IMR-90 (cell line): ENCODE results near the gene PKP4. TPM values are rescaled to one million over a fixed set of nuclear protein-coding genes. Genes with fewer than 3 reads are reported as not detected.

Source experiments
- ATAC-seq: fragments of 200-7000 bp; cut with Tn5 transposase; 2 replicates; pipeline ENCODE4 v1.9.1; 2020; ENCODE audit warnings: low read depth, mild to moderate bottlenecking, moderate library complexity
- BruUV-seq: library from RNA; stranded (reverse); fragments of 400-500 nt; replicated peaks from 2 replicates; lab custom pipeline; 2021; lab: Mats Ljungman, UMichigan
- CTCF ChIA-PET: fragments of 300-600 bp; formaldehyde crosslinking; extraction: SDS; loops from one replicate; lab custom pipeline; 2021; ENCODE audit warnings: antibody characterized with exemption; lab: Yijun Ruan, JAX
- POLR2A ChIA-PET: fragments of 300-600 bp; sonication (Branson Sonifier 250); formaldehyde crosslinking; loops from one replicate; lab custom pipeline; 2022; ENCODE audit warnings: antibody characterized with exemption; ENCODE audit not compliant: unreplicated experiment; lab: Charles Lee
- DNase-seq: peaks from one replicate; pipeline ENCODE4 v3.0.0; 2013
- H2AFZ ChIP-seq: replicated peaks from 2 replicates; pipeline ENCODE3; 2013; ENCODE audit warnings: low read length, mild to moderate bottlenecking; ENCODE audit not compliant: poor library complexity
- H2AK5ac ChIP-seq: 2 replicates; pipeline ENCODE4 v1.6.1; 2013; ENCODE audit warnings: low read depth, low read length, inconsistent platforms
- H2AK9ac ChIP-seq: replicated peaks from 2 replicates; pipeline ENCODE3; 2013; ENCODE audit warnings: mild to moderate bottlenecking, low read depth, low read length, moderate library complexity; ENCODE audit not compliant: poor library complexity
- H2BK120ac ChIP-seq: 2 replicates; pipeline ENCODE4 v1.6.1; 2013; ENCODE audit warnings: low read depth, low read length, inconsistent platforms
- H2BK15ac ChIP-seq: 3 replicates; pipeline ENCODE4 v1.6.1; 2013; ENCODE audit warnings: low read depth, low read length, inconsistent platforms
- H2BK20ac ChIP-seq: 2 replicates; pipeline ENCODE4 v1.6.1; 2013; ENCODE audit warnings: low read depth, mild to moderate bottlenecking, inconsistent platforms, low read length, moderate library complexity
- H2BK5ac ChIP-seq: 2 replicates; pipeline ENCODE4 v1.6.1; 2013; ENCODE audit warnings: mild to moderate bottlenecking, low read depth, low read length, inconsistent platforms; ENCODE audit not compliant: poor library complexity, severe bottlenecking
- H3K14ac ChIP-seq: replicated peaks from 2 replicates; pipeline ENCODE4 v1.6.1; 2013; ENCODE audit warnings: low read depth, low read length, inconsistent platforms
- H3K18ac ChIP-seq: 2 replicates; pipeline ENCODE4 v1.6.1; 2013; ENCODE audit warnings: low read depth, low read length, control low read depth
- H3K23ac ChIP-seq: 2 replicates; pipeline ENCODE4 v1.6.1; 2013; ENCODE audit warnings: low read depth, low read length, inconsistent platforms
- H3K27ac ChIP-seq: 2 replicates; pipeline ENCODE4 v1.5.1; 2013; ENCODE audit warnings: mild to moderate bottlenecking, control low read depth, low read length; ENCODE audit not compliant: insufficient read depth
- H3K27me3 ChIP-seq: 2 replicates; pipeline ENCODE4 v1.6.1; 2013; ENCODE audit warnings: low read length; ENCODE audit not compliant: control insufficient read depth, insufficient read depth
- H3K36me3 ChIP-seq: 2 replicates; pipeline ENCODE4 v1.6.1; 2013; ENCODE audit warnings: low read length, mixed read lengths; ENCODE audit not compliant: control insufficient read depth, insufficient read depth
- H3K4ac ChIP-seq: 2 replicates; pipeline ENCODE4 v1.6.1; 2013; ENCODE audit warnings: low read depth, low read length, inconsistent platforms
- H3K4me1 ChIP-seq: 2 replicates; pipeline ENCODE4 v1.6.1; 2013; ENCODE audit warnings: low read length, mixed read lengths; ENCODE audit not compliant: control insufficient read depth, insufficient read depth
- H3K4me2 ChIP-seq: 2 replicates; pipeline ENCODE4 v1.6.1; 2013; ENCODE audit warnings: low read depth, mild to moderate bottlenecking, control low read depth, low read length, moderate library complexity
- H3K4me3 ChIP-seq: 2 replicates; pipeline ENCODE4 v1.5.1; 2013; ENCODE audit warnings: low read depth, mild to moderate bottlenecking, control low read depth, low read length, moderate library complexity; ENCODE audit not compliant: insufficient read depth
- H3K56ac ChIP-seq: 2 replicates; pipeline ENCODE4 v1.6.1; 2013; ENCODE audit warnings: low read length, inconsistent platforms; ENCODE audit not compliant: insufficient read depth; ENCODE audit errors: extremely low read depth
- H3K79me1 ChIP-seq, 2 experiments: 2 replicates each; pipeline ENCODE4 v1.6.1; 2013; ENCODE audit warnings: low read length in 2 of 2, inconsistent platforms in 1 of 2, low read depth in 1 of 2
- H3K9ac ChIP-seq: 2 replicates; pipeline ENCODE4 v1.6.1; 2013; ENCODE audit warnings: low read depth, low read length, control low read depth
- H3K9me1 ChIP-seq: 2 replicates; pipeline ENCODE4 v1.6.1; 2013; ENCODE audit warnings: low read length, inconsistent platforms; ENCODE audit not compliant: insufficient read depth
- H3K9me3 ChIP-seq: 2 replicates; pipeline ENCODE4 v1.6.1; 2013; ENCODE audit warnings: low read length; ENCODE audit not compliant: control insufficient read depth, insufficient read depth
- H4K20me1 ChIP-seq: 2 replicates; pipeline ENCODE4 v1.6.1; 2013; ENCODE audit warnings: low read length, inconsistent platforms; ENCODE audit not compliant: insufficient read depth
- H4K5ac ChIP-seq: 2 replicates; pipeline ENCODE4 v1.6.1; 2013; ENCODE audit warnings: mild to moderate bottlenecking, low read depth, low read length, control low read depth
- H4K8ac ChIP-seq, 2 experiments: 2 replicates each; pipeline ENCODE4 v1.6.1; 2013; ENCODE audit warnings: low read depth in 2 of 2, low read length in 2 of 2, control low read depth in 1 of 2, inconsistent platforms in 1 of 2
- H4K91ac ChIP-seq: 2 replicates; pipeline ENCODE4 v1.6.1; 2013; ENCODE audit warnings: low read depth, low read length, inconsistent platforms; ENCODE audit not compliant: insufficient read depth
- MAZ ChIP-seq: IDR thresholded peaks from 2 replicates; pipeline ENCODE4 v1.6.1; 2012; ENCODE audit warnings: low read depth, mild to moderate bottlenecking, low read length, improper control_type of control experiment, moderate library complexity, borderline replicate concordance
- RCOR1 ChIP-seq: IDR thresholded peaks from 2 replicates; pipeline ENCODE4 v1.6.1; 2012; ENCODE audit warnings: mild to moderate bottlenecking, low read length, improper control_type of control experiment; ENCODE audit not compliant: insufficient replicate concordance
- USF2 ChIP-seq: fragments of 150-350 bp; IDR thresholded peaks from 2 replicates; pipeline ENCODE4 v1.6.1; 2017; ENCODE audit warnings: mild to moderate bottlenecking, antibody characterized with exemption, low read length, low read depth
- WGBS, 2 experiments: methylation state at CpG; one replicate each; pipeline versions ENCODE4 v1.1.5 to v1.1.7; 2013; ENCODE audit warnings: missing lambda C conversion rate in 2 of 2; ENCODE audit not compliant: insufficient read length in 1 of 2; ENCODE audit errors: extremely low coverage in 2 of 2; 5-methylcytosine and 5-hydroxymethylcytosine counted together
- dilution Hi-C: fragments of 300-500 bp; cut with HindIII; formaldehyde crosslinking; loops from one replicate; pipeline ENCODE4 v1.14.3; 2018; ENCODE audit warnings: low sequenced_read_pairs; ENCODE audit not compliant: unreplicated experiment
- in situ Hi-C: fragments of 300-500 bp; cut with MboI; formaldehyde crosslinking; loops from 3 replicates; pipeline ENCODE4 v1.14.3; 2019; ENCODE audit warnings: low sequenced_read_pairs, inconsistent platforms, mixed read lengths
- intact Hi-C: fragments of 100-400 bp; cut with micrococcal nuclease; formaldehyde crosslinking; loops from 2 replicates; pipeline ENCODE4 v1.10.0; 2022
- polyA plus RNA-seq, 3 experiments: library from polyadenylated mRNA; depleted of rRNA; stranded (reverse); fragments of >200 nt; gene quantifications; 2 replicates each; pipeline ENCODE4 v1.2.3, GENCODE V29; 2012; ENCODE audit warnings: low replicate concordance in 1 of 3
- total RNA-seq: library from RNA; depleted of rRNA; stranded (reverse); fragments of >200 nt; gene quantifications from 2 replicates; pipeline ENCODE4 v1.2.3, GENCODE V29; 2012

Gene PKP4
- total and polyA plus RNA-seq, 2 of the 4 experiments (the other 2 are of a cell fraction): 20.1 to 37.8 TPM

- H2AK5ac ChIP-seq: no peak overlapping the region
- DNase-seq: no peak
- no peak overlapping the region for H3K23ac ChIP-seq
- H3K9ac ChIP-seq: no peak overlapping the region
- H2BK20ac ChIP-seq: no peak overlapping the region
- no peak overlapping the region for H3K27ac ChIP-seq
- WGBS, 2 experiments: 100% methylated on average over 3 of the region's 5 CpGs; no CpG with 5 or more reads in 1 of the 2 experiments
- H2AK9ac ChIP-seq: no peak overlapping the region
- H3K4me1 ChIP-seq: peaks cover 2% of the 10 kb centered on the region
- H4K8ac ChIP-seq: no peak overlapping the region
- CTCF ChIA-PET: no interaction called here
- H3K14ac ChIP-seq: no peak overlapping the region
- H3K56ac ChIP-seq: no peak overlapping the region
- H2BK15ac ChIP-seq: no peak overlapping the region
- POLR2A ChIA-PET: no interaction called here
- no peaks in the 10 kb centered on the region for H3K9me3 ChIP-seq
- intact Hi-C loops: no loop called here
- 0 out of 2 replicates have a peak, but pooled peaks cover 3% of the 10 kb centered on the region for H3K36me3 ChIP-seq
- no peak overlapping the region for H4K91ac ChIP-seq
- dilution Hi-C loops: no loop called here
- no peak overlapping the region for H3K4ac ChIP-seq
- H4K20me1 ChIP-seq: no peaks in the 10 kb centered on the region
- H2AFZ ChIP-seq: no peak overlapping the region
- no peak for TF ChIP-seq MAZ
- no peak for TF ChIP-seq USF2
- no peak for TF ChIP-seq RCOR1
- H3K18ac ChIP-seq: no peak overlapping the region
- no peaks in the 10 kb centered on the region for H3K27me3 ChIP-seq
- in situ Hi-C loops: no loop called here
- no peak overlapping the region for H4K5ac ChIP-seq
- no TSS peak for BruUV-seq
- peaks cover 6% of the 10 kb centered on the region; the same call in 1 of the 2 replicates for H3K9me1 ChIP-seq
- H3K4me3 ChIP-seq: no peak overlapping the region
- no peak overlapping the region for H3K4me2 ChIP-seq
- H3K79me1 ChIP-seq: peaks cover 3 to 21% of the 10 kb centered on the region in 2 experiments; a peak in 2 of 4 replicates
- no peak overlapping the region for H2BK120ac ChIP-seq
- ATAC-seq: no peak
- no peak overlapping the region for H2BK5ac ChIP-seq
Observed at GRCh38 chr2:158577141-158577540, 120.4 kb downstream of the PKP4 start.
